NT2/D1 (cell line): Measurements from ENCODE around the gene NOC2L.

Source experiments
- SUZ12 ChIP-seq: IDR thresholded peaks from 2 replicates; pipeline ENCODE4 v1.6.1; 2011; ENCODE audit not compliant: insufficient read length, insufficient read depth; ENCODE audit errors: extremely low read depth
- YY1 ChIP-seq: IDR thresholded peaks from 2 replicates; pipeline ENCODE4 v1.6.1; 2011; ENCODE audit not compliant: insufficient read length, insufficient read depth
- ZNF274 ChIP-seq: IDR thresholded peaks from 2 replicates; pipeline ENCODE4 v1.6.1; 2011; ENCODE audit warnings: mild to moderate bottlenecking, low read depth, low read length

- TF ChIP-seq ZNF274, result no peak
- TF ChIP-seq YY1, result no peak
- no peak for TF ChIP-seq SUZ12
Observed at GRCh38 chr1:911875-912739, 46.9 kb downstream of the NOC2L start.
